Measurements from ENCODE around the gene PHYHD1. TPM values are rescaled to one million over a fixed set of nuclear protein-coding genes. Genes with fewer than 3 reads are reported as not detected.

The PHYHD1 gene
- total and polyA plus RNA-seq, 10 of the 15 experiments (the other 5 are each of a cell fraction or from before 2014, with no cell fraction given) = 0.09 to 0.17 TPM; not detected in 8

DNA sequence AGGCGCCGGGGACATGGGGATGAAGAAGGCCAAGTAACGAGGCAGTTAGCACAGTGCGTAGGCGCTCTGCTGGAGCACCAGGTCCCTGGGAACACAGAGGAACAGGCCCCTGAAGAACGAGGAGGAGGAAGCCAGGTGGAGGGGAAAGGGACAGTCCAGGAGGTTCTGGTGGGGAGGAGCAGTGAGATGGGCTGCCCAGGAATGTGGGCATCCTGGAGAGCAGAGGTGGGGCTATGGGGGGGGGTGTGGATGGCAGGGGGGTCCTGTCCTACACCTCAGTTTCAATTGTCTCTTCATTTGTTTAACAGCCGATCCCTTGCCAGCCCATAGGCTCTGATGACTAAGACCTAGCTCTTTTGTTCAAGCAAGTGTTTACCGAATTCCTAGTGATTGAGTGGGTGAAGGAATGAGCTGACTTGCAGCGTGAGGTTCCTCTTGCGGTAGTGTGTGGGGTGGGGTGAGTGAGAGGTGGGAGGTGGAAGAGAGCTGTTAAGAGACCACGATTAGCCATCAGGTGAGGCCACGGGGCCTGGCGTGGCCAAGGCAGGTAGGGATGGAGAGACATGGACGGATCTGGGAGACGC lies 8.4 kb upstream of the PHYHD1 start:
- Histone ChIP-seq H3K4me3 (no peak overlapping the region), H3K4me1 (ENCODE audit: control insufficient read depth, insufficient read depth, low read length) (no peaks in the 10 kb centered on the region), H3K4me2 (ENCODE audit: control insufficient read depth, insufficient read depth) (no peak overlapping the region), H3K36me3 (ENCODE audit: control insufficient read depth in 2 of 2, insufficient read depth in 2 of 2, low read length in 1 of 2) (peaks cover 10 to 33% of the 10 kb centered on the region in 2 experiments; a peak in 3 of 4 replicates), H3K27ac (ENCODE audit: control insufficient read depth, insufficient read depth) (no peak overlapping the region), H3K9ac (ENCODE audit: control insufficient read depth, insufficient read depth, low read length) (no peak overlapping the region), H3K79me2 (ENCODE audit: control insufficient read depth, insufficient read depth, low read length) (no peaks in the 10 kb centered on the region), H3K9me3 (replicated peaks; ENCODE audit: control insufficient read depth, insufficient read depth, low read length) (no peaks in the 10 kb centered on the region), H2AFZ (ENCODE audit: control insufficient read depth, low read depth, low read length) (no peak overlapping the region), H4K20me1 (ENCODE audit: control insufficient read depth, insufficient read depth) (no peaks in the 10 kb centered on the region), H3K27me3 (replicated peaks in 1 of 2; ENCODE audit: control insufficient read depth in 2 of 2, insufficient read depth in 2 of 2, low read length in 1 of 2) (no peaks in the 10 kb centered on the region)
- no TSS peak for BruUV-seq (replicated peaks)
- intact Hi-C loops (cut with micrococcal nuclease; ENCODE audit: unreplicated experiment) (no loop called here), in situ Hi-C loops (cut with MboI) (no loop called here)
- no peak for ATAC-seq
- ChIA-PET SMC1A (ENCODE audit: uncharacterized antibody, unreplicated experiment) (no interaction called here), POLR2A (no interaction called here), CTCF (interaction anchor here (0.6 to 1.5 kb wide), 3 partner anchors 13 to 16 kb away, joined by 3 read pairs; no protein-coding TSS in a partner anchor), RAD21 (ENCODE audit: unreplicated experiment) (no interaction called here)
- FAIRE-seq = no peak
- DNase-seq (ENCODE audit: low read depth, low spot score) = no peak
- WGBS (ENCODE audit: insufficient coverage, insufficient replicate concordance, low lambda C conversion rate, missing lambda C conversion rate) = 88% methylated on average over 15 of the region's 15 CpGs
- TF ChIP-seq SMAD1 (IDR thresholded peaks at IDR 0.05; ENCODE audit: low read depth, partially characterized antibody) = no peak
- TF ChIP-seq NR2C1 (IDR thresholded peaks at IDR 0.05) = no peak
- TF ChIP-seq PAX8 (IDR thresholded peaks at IDR 0.05) = no peak
- TF ChIP-seq SP1 (IDR thresholded peaks at IDR 0.05; ENCODE audit: low read depth, low read length) = no peak
- TF ChIP-seq, protein P1, sequence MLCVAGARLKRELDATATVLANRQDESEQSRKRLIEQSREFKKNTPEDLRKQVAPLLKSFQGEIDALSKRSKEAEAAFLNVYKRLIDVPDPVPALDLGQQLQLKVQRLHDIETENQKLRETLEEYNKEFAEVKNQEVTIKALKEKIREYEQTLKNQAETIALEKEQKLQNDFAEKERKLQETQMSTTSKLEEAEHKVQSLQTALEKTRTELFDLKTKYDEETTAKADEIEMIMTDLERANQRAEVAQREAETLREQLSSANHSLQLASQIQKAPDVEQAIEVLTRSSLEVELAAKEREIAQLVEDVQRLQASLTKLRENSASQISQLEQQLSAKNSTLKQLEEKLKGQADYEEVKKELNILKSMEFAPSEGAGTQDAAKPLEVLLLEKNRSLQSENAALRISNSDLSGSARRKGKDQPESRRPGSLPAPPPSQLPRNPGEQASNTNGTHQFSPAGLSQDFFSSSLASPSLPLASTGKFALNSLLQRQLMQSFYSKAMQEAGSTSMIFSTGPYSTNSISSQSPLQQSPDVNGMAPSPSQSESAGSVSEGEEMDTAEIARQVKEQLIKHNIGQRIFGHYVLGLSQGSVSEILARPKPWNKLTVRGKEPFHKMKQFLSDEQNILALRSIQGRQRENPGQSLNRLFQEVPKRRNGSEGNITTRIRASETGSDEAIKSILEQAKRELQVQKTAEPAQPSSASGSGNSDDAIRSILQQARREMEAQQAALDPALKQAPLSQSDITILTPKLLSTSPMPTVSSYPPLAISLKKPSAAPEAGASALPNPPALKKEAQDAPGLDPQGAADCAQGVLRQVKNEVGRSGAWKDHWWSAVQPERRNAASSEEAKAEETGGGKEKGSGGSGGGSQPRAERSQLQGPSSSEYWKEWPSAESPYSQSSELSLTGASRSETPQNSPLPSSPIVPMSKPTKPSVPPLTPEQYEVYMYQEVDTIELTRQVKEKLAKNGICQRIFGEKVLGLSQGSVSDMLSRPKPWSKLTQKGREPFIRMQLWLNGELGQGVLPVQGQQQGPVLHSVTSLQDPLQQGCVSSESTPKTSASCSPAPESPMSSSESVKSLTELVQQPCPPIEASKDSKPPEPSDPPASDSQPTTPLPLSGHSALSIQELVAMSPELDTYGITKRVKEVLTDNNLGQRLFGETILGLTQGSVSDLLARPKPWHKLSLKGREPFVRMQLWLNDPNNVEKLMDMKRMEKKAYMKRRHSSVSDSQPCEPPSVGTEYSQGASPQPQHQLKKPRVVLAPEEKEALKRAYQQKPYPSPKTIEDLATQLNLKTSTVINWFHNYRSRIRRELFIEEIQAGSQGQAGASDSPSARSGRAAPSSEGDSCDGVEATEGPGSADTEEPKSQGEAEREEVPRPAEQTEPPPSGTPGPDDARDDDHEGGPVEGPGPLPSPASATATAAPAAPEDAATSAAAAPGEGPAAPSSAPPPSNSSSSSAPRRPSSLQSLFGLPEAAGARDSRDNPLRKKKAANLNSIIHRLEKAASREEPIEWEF (IDR thresholded peaks at IDR 0.05; ENCODE audit: insufficient replicate concordance, low read depth, low read length) = no peak
- TF ChIP-seq, protein P2, sequence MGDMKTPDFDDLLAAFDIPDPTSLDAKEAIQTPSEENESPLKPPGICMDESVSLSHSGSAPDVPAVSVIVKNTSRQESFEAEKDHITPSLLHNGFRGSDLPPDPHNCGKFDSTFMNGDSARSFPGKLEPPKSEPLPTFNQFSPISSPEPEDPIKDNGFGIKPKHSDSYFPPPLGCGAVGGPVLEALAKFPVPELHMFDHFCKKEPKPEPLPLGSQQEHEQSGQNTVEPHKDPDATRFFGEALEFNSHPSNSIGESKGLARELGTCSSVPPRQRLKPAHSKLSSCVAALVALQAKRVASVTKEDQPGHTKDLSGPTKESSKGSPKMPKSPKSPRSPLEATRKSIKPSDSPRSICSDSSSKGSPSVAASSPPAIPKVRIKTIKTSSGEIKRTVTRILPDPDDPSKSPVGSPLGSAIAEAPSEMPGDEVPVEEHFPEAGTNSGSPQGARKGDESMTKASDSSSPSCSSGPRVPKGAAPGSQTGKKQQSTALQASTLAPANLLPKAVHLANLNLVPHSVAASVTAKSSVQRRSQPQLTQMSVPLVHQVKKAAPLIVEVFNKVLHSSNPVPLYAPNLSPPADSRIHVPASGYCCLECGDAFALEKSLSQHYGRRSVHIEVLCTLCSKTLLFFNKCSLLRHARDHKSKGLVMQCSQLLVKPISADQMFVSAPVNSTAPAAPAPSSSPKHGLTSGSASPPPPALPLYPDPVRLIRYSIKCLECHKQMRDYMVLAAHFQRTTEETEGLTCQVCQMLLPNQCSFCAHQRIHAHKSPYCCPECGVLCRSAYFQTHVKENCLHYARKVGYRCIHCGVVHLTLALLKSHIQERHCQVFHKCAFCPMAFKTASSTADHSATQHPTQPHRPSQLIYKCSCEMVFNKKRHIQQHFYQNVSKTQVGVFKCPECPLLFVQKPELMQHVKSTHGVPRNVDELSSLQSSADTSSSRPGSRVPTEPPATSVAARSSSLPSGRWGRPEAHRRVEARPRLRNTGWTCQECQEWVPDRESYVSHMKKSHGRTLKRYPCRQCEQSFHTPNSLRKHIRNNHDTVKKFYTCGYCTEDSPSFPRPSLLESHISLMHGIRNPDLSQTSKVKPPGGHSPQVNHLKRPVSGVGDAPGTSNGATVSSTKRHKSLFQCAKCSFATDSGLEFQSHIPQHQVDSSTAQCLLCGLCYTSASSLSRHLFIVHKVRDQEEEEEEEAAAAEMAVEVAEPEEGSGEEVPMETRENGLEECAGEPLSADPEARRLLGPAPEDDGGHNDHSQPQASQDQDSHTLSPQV (IDR thresholded peaks at IDR 0.05) = no peak
- TF ChIP-seq POLR2AphosphoS2 (IDR thresholded peaks at IDR 0.05; ENCODE audit: low read depth, low read length) = no peak
- TF ChIP-seq CEBPZ (IDR thresholded peaks at IDR 0.05; ENCODE audit: low read depth, low read length) = no peak
- no peak for TF ChIP-seq IRF3 (IDR thresholded peaks at IDR 0.05)
- no peak for TF ChIP-seq YBX1 (IDR thresholded peaks at IDR 0.05)
